Fibroblast of skin of left biceps (primary cell): ENCODE measurements around the gene SLC15A5.

Source experiments
- DNase-seq, 2 experiments: peaks; one replicate each; pipeline ENCODE4 v3.0.0-alpha.2; 2013; ENCODE audit warnings: low read depth in 2 of 2

SLC15A5 gene

DNA sequence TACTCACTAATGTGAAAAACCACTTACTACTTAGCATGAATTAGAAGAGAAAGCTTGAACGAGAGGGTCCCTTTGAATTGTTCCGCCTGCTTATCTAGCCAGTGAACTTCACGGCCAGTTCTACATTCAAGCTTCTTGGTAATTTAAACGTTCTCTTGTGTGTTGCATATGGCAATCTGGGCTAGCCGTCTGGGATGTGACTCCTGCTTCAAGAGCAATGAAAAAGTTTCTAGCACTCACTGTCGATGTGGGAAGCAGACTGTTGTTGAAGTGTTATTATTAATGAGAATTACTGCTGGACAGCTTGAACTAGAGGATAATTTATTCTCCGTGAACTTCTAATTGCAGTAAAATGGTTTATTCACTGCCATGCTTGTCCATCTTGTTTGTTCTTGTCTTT, 93.9 kb downstream of the SLC15A5 start:
- DNase-seq, result no peak

DNA sequence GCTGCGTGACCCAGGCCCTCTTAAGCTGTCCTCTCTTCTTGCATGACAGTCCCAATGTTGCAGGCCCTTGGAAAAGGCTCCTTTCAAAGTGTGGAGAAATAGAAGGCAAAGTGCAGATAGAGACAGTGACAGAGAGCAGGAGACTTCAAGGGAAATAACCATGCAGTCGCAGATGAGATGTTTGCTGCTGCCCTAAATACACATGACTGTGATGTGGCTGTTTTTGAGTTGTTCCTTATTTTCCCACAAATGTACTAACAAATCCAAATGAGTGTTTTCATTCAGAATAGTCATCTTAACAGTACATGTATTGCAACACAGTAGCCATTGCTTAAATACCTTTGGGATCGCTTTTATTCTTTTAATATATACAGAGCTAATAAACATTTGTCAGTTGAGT, 101.6 kb downstream of the SLC15A5 start:
- no peak for DNase-seq

- DNase-seq, result no peak
These were observed 103.2 kb downstream of the SLC15A5 start for GRCh38 chr12:16174282-16174681.

- no peak for DNase-seq
These were observed 106.1 kb downstream of the SLC15A5 start for GRCh38 chr12:16171348-16171747.

- no peak for DNase-seq
These were observed 109.4 kb downstream of the SLC15A5 start for GRCh38 chr12:16168078-16168477.

- DNase-seq, result no peak
These were observed 110.7 kb downstream of the SLC15A5 start for GRCh38 chr12:16166563-16167470.

- DNase-seq, result no peak
These were observed 112.0 kb downstream of the SLC15A5 start for GRCh38 chr12:16165506-16165905.

- no peak for DNase-seq
These were observed 113.6 kb downstream of the SLC15A5 start for GRCh38 chr12:16163901-16164300.

DNA sequence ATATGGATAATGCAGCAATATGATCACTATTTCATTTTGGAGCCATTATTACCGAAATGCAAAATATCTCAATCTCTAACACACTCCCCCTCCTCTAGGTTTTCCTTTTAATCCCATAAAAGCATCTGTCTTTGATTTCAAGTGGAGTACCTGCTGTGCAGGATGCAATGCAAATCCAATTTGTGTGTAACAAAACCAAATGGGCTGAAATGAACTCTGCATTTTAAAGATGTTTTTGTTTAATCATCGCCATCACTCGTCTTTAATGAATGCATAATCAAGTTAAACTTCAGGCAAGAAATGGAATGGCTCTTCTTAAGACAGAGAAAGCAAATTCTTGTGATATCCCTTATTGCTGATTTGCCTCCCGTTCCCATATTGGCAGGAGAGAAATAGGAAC, 114.3 kb downstream of the SLC15A5 start:
- no peak for DNase-seq

DNA sequence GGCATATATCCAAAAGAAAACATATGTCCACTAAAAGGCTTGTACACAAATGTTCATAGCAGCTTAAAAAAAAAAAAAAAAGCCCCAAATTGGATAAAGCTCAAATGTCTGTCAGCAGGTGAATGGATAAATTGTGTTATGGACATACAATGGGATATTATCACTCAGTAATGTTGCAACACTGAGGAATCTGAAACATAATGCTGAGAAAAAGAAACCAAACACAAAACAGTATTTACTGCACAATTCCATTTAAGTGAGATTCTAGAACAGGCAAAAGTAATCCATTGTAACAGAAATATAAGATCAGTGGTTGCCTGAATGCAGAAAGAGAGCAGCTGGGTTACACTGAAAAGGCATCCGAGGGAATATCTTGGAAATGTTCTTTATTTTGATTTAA, 117.9 kb downstream of the SLC15A5 start:
- DNase-seq, result no peak

GRCh38 chr12:16158050-16158449, 119.4 kb downstream of the SLC15A5 start:
- no peak for DNase-seq

DNA sequence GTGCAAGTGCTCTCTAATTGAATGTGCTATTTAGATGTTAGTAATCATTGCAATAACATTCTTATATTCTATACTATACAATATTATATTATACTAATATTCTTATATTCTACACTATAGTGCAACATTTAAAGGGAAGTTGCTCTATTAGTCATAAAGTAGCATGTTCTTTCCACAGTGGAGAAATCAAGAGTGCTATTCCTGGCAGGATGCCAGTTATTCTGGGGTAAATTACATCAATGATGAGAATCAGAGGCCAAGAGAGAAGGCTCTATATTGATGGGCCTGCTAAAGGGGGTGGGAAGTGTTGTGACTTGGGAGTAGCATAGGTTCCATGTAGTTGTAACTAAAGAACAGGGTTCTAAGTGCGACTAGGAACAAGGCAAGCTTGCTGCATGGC, 121.5 kb downstream of the SLC15A5 start:
- DNase-seq, result no peak

DNA sequence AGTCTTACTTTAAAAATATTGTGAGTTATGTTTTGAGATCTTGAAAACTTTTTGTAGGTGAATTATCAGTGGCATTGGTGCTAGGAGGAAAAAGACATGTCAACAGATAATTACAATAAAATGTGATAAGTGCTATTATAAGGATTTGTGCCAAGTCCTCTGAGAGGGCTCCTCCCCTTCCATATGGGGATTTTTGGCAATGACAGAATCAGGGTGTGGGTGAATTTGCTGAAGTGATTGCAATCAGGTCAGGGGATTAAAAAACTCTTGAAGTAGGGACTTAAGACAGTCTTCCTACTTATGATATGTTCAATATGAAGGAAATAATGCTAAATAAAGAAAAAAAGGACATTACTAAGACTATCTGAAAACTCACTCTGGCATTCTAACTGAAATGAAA, 122.5 kb downstream of the SLC15A5 start:
- DNase-seq, result no peak

DNA sequence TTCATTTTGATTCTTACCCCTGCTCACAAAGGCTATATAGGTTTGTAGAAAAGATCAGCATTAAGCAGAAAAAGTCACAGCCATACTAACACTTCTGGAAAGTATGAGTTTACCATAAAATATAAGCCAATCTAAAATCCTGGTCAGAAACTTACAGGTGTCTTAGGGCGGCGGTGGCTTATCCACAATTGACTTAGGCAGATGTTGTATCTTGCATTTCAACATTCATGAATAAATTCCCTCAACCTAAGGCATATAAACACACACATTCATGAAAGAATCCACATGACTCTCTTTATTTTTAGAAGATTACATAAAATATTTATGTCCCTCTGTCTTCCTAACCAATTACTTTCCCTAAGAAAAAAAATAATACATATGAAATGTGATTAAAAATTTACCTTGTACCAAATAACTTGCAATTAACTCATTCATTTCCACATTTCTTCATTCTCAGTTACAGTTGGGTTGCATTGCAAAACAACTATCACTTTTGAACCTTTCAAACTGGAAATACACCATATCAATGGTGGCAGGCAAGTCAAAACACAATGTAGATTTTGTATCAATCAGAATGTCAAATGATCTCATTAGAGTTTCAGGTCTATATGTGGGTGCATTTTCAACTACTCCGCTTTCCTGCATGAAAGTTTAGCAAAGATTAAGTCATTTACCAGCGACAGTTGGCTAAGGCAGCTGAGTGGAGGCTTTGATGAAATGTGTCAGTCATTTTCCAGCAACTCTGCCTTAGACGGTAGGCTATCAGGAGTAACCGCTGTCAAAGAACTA, 124.4 kb downstream of the SLC15A5 start:
- DNase-seq, result no peak

DNA sequence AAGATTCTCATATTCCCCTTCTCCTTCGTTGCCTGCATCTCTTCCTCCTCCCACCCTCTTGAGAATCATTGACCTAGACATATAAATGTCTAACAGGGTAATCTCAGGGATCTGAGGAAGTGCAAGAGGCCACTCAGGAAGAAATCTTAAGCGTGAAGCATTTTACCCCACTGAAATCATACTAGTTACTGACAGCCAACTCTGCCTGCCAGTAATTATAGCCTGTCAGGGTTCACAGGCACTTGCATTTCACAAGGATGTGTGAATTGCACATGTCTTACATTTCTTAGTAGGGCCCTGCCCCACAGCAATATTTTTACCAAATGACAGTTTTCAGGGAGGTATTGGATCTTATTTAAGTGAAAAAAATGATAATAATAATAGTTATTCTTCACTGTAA, 127.2 kb downstream of the SLC15A5 start:
- DNase-seq, result no peak

DNA sequence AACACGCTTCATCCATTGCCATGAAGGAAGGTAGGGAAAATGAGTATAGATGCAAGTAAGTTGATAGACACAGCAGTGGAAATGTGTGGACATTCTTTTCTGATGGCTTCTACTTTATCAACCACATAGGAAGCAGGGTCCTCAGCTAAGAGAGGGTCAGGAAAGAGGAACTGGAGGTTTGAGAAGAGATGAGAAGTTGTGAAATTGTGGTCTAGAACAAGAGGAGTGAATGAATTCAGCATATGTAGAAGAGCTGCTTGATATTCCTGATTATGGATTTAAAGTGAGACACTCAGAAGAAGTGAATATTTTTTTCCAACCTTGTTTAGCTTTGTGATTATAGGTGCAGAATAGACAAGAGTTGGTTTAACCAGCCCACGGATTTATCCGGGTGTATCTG, 128.5 kb downstream of the SLC15A5 start:
- DNase-seq, result no peak
